ENCODE data around the gene DHCR7.

Gene DHCR7

DNA sequence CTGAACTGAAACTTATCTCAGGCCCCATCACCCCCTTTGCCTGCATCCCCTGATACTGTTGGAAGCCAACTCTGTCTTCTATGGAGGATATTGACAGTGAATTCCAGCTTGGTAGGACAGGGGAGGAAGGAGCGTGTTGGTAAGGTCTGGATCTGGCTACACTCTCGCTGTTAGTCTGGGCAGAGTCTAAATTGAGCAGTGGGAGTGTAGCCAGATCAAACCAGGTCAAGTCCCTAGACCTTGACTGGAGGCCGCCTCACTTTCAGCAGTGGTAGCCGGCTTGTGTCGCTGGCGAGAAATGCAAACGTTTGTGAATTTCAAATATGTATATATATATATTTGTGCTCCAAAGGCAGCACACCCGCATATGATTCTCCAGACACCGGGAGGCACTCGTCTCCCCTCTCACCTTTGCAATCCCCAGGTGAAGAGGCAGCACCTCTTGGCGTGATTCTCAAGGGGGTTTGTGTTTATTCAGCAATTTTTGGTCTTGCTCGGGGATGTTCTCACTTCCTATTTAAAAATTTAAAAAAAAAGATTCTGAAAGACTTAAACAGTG, 26.7 kb downstream of the DHCR7 start:
- H3K4me3 ChIP-seq (ENCODE audit: low read length), result no peak overlapping the region
- H3K27ac ChIP-seq (ENCODE audit: low read length), result no peak overlapping the region
- H3K9ac ChIP-seq (ENCODE audit: low read length), result no peak overlapping the region
- H3K4me1 ChIP-seq (ENCODE audit: control insufficient read depth, low read depth, low read length), result no peaks in the 10 kb centered on the region
- no peaks in the 10 kb centered on the region for H3K27me3 ChIP-seq (ENCODE audit: control insufficient read depth, insufficient read depth, low read length)
- H3K9me3 ChIP-seq (ENCODE audit: control insufficient read depth, low read depth, low read length), result no peaks in the 10 kb centered on the region
- H3K36me3 ChIP-seq (ENCODE audit: control insufficient read depth, low read depth, low read length), result no peaks in the 10 kb centered on the region

DNA sequence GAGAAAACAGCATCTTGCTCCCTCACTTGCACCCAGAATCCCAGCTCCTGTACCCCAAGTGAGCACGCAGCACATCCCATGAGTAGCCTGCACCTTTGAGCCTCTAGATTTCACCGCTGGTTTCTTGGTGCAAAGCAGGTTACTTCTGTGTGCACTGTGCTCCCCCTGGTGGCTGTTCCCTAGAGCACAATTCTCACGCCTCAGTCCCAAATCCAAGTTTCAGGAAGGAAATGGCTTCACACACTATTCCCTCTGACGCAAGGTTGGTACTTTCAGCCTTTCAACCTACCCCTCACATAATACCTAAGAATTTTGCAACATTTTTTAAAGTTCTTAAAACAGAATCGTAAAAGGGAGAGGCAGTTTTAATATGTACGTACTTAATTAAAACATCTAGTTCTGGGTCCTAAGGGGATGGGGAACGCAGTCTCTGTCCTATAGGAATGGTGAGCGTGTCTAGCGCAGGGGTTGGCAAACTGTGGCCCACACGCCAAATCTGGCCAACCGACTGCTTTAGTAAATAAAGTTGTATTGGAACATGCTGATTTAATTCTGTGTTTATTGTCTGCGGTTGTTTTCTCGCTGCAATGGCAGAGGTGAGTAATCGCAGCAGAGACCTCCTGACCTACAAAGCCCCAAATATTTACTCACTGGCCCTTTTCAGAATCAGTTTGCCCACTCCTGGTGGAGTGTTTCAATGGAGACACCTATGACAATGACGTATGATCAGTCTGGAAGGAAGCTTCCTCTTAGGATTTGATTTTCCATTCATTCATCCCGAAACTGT, 27.5 kb downstream of the DHCR7 start:
- Histone ChIP-seq H3K4me1 (ENCODE audit: control insufficient read depth, low read depth, low read length) (no peaks in the 10 kb centered on the region), H3K4me3 (ENCODE audit: low read length) (no peak overlapping the region), H3K27me3 (ENCODE audit: control insufficient read depth, insufficient read depth, low read length) (no peaks in the 10 kb centered on the region), H3K9me3 (ENCODE audit: control insufficient read depth, low read depth, low read length) (no peaks in the 10 kb centered on the region), H3K9ac (ENCODE audit: low read length) (no peak overlapping the region), H3K36me3 (ENCODE audit: control insufficient read depth, low read depth, low read length) (no peaks in the 10 kb centered on the region), H3K27ac (ENCODE audit: low read length) (no peak overlapping the region)

DNA sequence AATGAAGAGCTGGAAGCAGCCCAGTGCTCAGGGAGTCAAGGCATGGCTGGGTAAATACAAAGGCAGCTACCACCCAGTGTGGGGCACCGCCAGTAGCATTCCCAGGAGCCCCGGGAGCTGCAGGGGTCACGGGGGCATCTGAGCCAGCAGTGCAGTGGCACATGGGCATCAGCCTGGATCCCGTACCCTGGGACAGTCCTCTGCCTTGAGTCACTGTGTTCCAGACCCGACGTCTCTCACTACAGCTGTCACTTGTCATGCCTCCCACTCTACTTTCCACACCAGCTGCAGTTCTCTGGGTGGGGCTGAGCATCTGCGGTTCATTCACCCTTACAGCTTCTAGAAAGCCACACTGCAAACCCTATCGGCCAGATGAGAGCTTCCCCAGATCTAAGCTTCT, 29.6 kb downstream of the DHCR7 start:
- H3K27ac ChIP-seq (ENCODE audit: low read length), result no peak overlapping the region
- no peaks in the 10 kb centered on the region for H3K9me3 ChIP-seq (ENCODE audit: control insufficient read depth, low read depth, low read length)
- no peak overlapping the region for H3K4me3 ChIP-seq (ENCODE audit: low read length)
- no peaks in the 10 kb centered on the region for H3K36me3 ChIP-seq (ENCODE audit: control insufficient read depth, low read depth, low read length)
- no peak overlapping the region for H3K9ac ChIP-seq (ENCODE audit: low read length)
- H3K27me3 ChIP-seq (ENCODE audit: control insufficient read depth, insufficient read depth, low read length), result no peaks in the 10 kb centered on the region
- H3K4me1 ChIP-seq (ENCODE audit: control insufficient read depth, low read depth, low read length), result no peaks in the 10 kb centered on the region

DNA sequence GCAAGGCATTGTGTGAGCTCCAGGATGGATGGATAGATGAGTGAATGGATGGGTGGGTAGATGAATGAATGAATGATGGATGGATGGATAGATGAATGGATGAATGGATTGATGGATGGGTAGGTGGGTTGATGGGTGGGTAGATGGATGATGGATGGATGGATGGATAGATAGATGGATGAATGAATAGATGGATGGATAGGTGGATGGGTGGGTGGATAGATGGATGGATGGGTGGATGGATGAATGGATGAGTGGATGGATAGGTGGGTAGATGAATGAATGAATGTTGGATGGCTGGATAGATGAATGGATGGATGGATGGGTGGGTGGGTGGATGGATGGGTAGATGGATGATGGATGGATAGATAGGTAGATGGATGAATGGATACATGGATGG, 33.5 kb downstream of the DHCR7 start:
- Histone ChIP-seq H3K4me3 (ENCODE audit: low read length) (no peak overlapping the region), H3K9me3 (ENCODE audit: control insufficient read depth, low read depth, low read length) (no peaks in the 10 kb centered on the region), H3K9ac (ENCODE audit: low read length) (no peak overlapping the region), H3K27me3 (ENCODE audit: control insufficient read depth, insufficient read depth, low read length) (no peaks in the 10 kb centered on the region), H3K36me3 (ENCODE audit: control insufficient read depth, low read depth, low read length) (no peaks in the 10 kb centered on the region), H3K27ac (ENCODE audit: low read length) (no peak overlapping the region), H3K4me1 (ENCODE audit: control insufficient read depth, low read depth, low read length) (no peaks in the 10 kb centered on the region)

DNA sequence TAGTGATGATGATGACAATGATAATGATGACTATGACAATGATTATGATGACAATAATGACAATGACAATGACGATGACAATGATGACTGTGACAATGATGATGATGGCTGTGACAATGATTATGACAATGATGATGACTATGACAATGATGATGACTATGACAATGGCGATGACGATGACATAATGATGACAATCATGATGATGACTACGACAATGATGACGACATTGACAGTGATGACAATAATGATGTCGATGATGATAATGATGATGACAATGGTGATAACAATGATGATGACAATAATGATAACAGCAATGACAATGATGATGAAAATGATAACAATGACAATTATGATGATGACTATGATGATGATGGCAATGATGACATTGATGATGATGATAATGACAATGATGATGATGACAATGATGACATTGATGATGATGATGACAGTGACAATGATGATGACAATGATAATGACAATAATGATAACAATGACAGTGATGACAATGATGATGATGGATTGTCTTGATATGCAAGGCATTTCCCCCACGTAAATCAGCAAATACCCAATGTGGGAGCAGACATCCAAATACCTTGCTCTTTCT, 37.7 kb downstream of the DHCR7 start:
- Histone ChIP-seq H3K27me3 (ENCODE audit: control insufficient read depth, insufficient read depth, low read length) (no peaks in the 10 kb centered on the region), H3K9ac (ENCODE audit: low read length) (no peak overlapping the region), H3K4me1 (ENCODE audit: control insufficient read depth, low read depth, low read length) (no peaks in the 10 kb centered on the region), H3K36me3 (ENCODE audit: control insufficient read depth, low read depth, low read length) (no peaks in the 10 kb centered on the region), H3K4me3 (ENCODE audit: low read length) (no peak overlapping the region), H3K9me3 (ENCODE audit: control insufficient read depth, low read depth, low read length) (no peaks in the 10 kb centered on the region), H3K27ac (ENCODE audit: low read length) (no peak overlapping the region)

DNA sequence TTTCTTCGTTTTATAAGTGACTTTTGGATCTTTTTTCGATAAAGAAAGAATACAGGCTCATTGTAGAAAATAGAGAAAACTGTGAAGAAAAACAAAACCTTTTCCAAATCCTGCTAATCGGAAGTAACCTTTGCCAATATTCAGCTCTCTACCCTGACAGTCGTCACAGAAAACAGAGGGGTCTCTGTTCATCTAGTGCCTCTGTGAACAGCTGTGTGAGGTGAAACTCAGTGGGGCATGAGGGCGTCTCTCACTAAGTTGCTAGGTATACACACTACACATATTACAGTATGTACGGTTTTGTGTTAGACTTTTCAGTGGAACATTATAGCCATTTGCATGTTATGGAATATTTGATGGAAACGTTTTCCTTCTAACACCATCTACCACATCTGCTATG, 39.4 kb downstream of the DHCR7 start:
- Histone ChIP-seq H3K4me1 (ENCODE audit: control insufficient read depth, low read depth, low read length) (no peaks in the 10 kb centered on the region), H3K4me3 (ENCODE audit: low read length) (no peak overlapping the region)

DNA sequence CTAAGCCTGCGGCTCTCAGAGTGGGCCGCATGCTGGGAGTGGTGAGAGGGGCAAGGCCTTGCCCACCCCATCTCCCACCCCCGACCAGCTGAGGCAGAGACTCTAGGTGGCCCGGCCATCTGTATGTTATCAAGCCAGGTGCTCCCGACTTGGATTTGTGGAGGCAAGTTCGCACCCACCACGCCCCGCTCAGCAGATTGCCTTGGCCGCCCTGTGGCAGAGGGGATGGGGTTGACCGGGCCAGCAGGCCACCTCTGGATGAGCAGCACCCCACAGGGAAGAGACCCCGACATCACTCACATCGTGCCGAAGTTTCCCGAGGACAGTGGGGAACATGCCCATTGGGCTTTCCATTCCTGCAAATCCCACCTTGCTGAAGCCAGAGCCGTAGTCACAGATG, 40.8 kb downstream of the DHCR7 start:
- Histone ChIP-seq H3K4me1 (ENCODE audit: control insufficient read depth, low read depth, low read length) (no peaks in the 10 kb centered on the region), H3K9me3 (ENCODE audit: control insufficient read depth, low read depth, low read length) (no peaks in the 10 kb centered on the region), H3K9ac (ENCODE audit: low read length) (no peak overlapping the region), H3K36me3 (ENCODE audit: control insufficient read depth, low read depth, low read length) (no peaks in the 10 kb centered on the region), H3K27ac (ENCODE audit: low read length) (no peak overlapping the region), H3K27me3 (ENCODE audit: control insufficient read depth, insufficient read depth, low read length) (no peaks in the 10 kb centered on the region), H3K4me3 (ENCODE audit: low read length) (no peak overlapping the region)

More for the DNA sequence above, 39.4 kb downstream of the DHCR7 start:
- Histone ChIP-seq H3K36me3 (ENCODE audit: control insufficient read depth, low read depth, low read length) (no peaks in the 10 kb centered on the region), H3K9ac (ENCODE audit: low read length) (no peak overlapping the region), H3K27ac (ENCODE audit: low read length) (no peak overlapping the region), H3K27me3 (ENCODE audit: control insufficient read depth, insufficient read depth, low read length) (no peaks in the 10 kb centered on the region), H3K9me3 (ENCODE audit: control insufficient read depth, low read depth, low read length) (no peaks in the 10 kb centered on the region)

DNA sequence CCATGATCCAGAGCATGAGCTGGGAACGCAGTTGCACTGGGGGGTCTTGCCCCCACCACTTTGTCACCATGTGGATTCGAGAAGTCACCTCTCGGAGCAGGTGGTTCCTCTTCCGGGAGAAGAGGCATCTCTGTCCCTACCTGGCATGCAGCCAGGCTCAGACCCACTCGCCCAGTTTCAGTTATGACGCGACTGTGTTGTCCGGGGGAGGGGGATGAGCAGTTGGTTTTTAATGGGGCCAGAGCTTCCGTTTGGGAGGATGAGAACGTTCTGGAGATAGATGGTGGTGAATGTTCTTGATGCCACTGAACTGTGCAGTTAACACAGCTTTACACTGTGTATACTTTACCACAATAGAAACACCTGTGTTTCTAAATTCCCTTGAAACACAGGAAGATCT, 41.5 kb downstream of the DHCR7 start:
- H3K4me1 ChIP-seq (ENCODE audit: control insufficient read depth, low read depth, low read length), result no peaks in the 10 kb centered on the region
- H3K27me3 ChIP-seq (ENCODE audit: control insufficient read depth, insufficient read depth, low read length), result no peaks in the 10 kb centered on the region
- no peak overlapping the region for H3K4me3 ChIP-seq (ENCODE audit: low read length)
- H3K36me3 ChIP-seq (ENCODE audit: control insufficient read depth, low read depth, low read length), result no peaks in the 10 kb centered on the region
- no peaks in the 10 kb centered on the region for H3K9me3 ChIP-seq (ENCODE audit: control insufficient read depth, low read depth, low read length)
- no peak overlapping the region for H3K27ac ChIP-seq (ENCODE audit: low read length)
- H3K9ac ChIP-seq (ENCODE audit: low read length), result no peak overlapping the region

DNA sequence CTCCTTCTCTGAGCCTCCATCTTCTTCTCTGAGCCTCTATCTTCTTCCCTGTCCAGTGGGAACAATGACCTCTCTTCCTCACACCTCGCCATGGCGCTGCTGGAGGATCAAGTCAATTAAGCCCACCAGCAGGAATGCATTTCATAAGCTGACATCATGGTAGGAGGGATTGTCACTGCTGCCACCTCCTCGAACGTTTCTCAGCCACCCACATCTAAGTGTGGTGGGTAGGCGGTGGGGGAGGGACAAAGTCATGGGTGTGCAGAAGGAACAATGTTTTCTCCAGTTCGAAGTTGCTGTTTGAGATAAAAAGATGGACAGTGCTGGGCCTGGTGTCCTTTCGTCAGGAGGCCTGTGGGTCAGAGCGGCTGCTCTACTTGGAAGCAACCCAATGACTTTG, 44.0 kb downstream of the DHCR7 start:
- no peak overlapping the region for H3K27ac ChIP-seq (ENCODE audit: low read length)
- no peak overlapping the region for H3K9ac ChIP-seq (ENCODE audit: low read length)
- H3K27me3 ChIP-seq (ENCODE audit: control insufficient read depth, insufficient read depth, low read length), result no peaks in the 10 kb centered on the region
- H3K4me1 ChIP-seq (ENCODE audit: control insufficient read depth, low read depth, low read length), result no peaks in the 10 kb centered on the region
- H3K36me3 ChIP-seq (ENCODE audit: control insufficient read depth, low read depth, low read length), result no peaks in the 10 kb centered on the region
- no peaks in the 10 kb centered on the region for H3K9me3 ChIP-seq (ENCODE audit: control insufficient read depth, low read depth, low read length)
- H3K4me3 ChIP-seq (ENCODE audit: low read length), result no peak overlapping the region

DNA sequence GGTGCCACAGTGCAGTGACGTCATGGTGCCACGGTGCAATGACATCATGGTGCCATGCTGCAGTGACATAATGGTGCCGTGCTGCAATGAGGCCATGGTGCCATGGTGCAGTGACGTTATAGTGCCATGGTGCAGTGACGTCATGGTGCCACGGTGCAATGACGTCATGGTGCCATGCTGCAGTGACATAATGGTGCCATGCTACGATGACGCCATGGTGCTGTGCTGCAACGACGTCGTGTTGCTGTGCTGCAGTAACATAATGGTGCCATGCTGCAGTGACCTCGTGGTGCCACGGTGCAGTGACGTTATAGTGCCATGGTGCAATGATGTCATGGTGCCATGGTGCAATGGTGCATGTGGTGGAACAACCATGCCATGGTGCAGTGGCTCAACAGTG, 45.3 kb downstream of the DHCR7 start:
- Histone ChIP-seq H3K27me3 (ENCODE audit: control insufficient read depth, insufficient read depth, low read length) (no peaks in the 10 kb centered on the region), H3K4me1 (ENCODE audit: control insufficient read depth, low read depth, low read length) (no peaks in the 10 kb centered on the region)

DNA sequence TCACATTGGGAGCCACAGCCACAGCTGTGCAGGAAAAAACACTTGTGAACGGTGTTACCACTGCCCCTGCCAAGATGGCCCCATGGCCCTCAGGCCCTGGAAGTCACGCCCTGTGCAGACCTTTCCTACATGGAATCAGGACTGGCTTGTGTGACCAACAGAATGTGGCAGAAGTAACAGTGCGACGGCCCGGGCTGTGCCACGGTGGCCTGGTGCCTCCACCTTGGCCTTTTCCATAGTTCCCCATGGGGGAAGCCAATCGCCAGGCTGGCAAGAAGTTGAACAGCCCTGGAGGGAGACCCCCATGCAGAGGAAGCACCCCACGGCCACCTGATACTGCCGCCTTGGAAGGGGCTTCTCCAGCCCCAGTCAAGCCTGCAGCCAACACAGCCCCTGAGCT, 48.0 kb downstream of the DHCR7 start:
- H3K27me3 ChIP-seq (ENCODE audit: control insufficient read depth, insufficient read depth, low read length), result no peaks in the 10 kb centered on the region
- no peaks in the 10 kb centered on the region for H3K4me1 ChIP-seq (ENCODE audit: control insufficient read depth, low read depth, low read length)
- no peaks in the 10 kb centered on the region for H3K36me3 ChIP-seq (ENCODE audit: control insufficient read depth, low read depth, low read length)
- H3K9me3 ChIP-seq (ENCODE audit: control insufficient read depth, low read depth, low read length), result no peaks in the 10 kb centered on the region
- H3K4me3 ChIP-seq (ENCODE audit: low read length), result no peak overlapping the region
- H3K9ac ChIP-seq (ENCODE audit: low read length), result no peak overlapping the region
- H3K27ac ChIP-seq (ENCODE audit: low read length), result no peak overlapping the region

More for the DNA sequence above, 45.3 kb downstream of the DHCR7 start:
- H3K4me3 ChIP-seq (ENCODE audit: low read length), result no peak overlapping the region
- no peak overlapping the region for H3K9ac ChIP-seq (ENCODE audit: low read length)
- no peak overlapping the region for H3K27ac ChIP-seq (ENCODE audit: low read length)
- no peaks in the 10 kb centered on the region for H3K36me3 ChIP-seq (ENCODE audit: control insufficient read depth, low read depth, low read length)
- no peaks in the 10 kb centered on the region for H3K9me3 ChIP-seq (ENCODE audit: control insufficient read depth, low read depth, low read length)

DNA sequence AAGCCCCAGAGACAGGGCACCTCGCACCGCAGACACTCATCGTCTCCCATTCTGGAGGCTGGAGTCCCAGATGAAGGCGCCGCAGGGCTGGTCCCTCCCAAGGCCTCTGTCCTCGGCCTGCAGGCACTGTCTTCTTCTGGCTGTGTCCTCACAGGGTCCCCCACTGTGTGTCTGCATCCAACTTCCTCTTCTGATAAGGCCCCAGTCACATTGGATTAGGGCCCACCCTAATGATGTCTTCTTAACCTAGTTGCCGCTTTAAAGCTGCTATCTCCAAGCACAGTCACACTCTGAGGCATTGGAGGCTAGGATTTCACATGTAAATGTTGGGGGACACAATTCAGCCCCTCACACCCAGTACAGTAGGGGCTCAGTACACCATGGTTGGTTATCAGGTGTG, 48.9 kb downstream of the DHCR7 start:
- H3K9me3 ChIP-seq (ENCODE audit: control insufficient read depth, low read depth, low read length), result no peaks in the 10 kb centered on the region
- no peak overlapping the region for H3K27ac ChIP-seq (ENCODE audit: low read length)
- H3K4me3 ChIP-seq (ENCODE audit: low read length), result no peak overlapping the region
- no peak overlapping the region for H3K9ac ChIP-seq (ENCODE audit: low read length)
- no peaks in the 10 kb centered on the region for H3K27me3 ChIP-seq (ENCODE audit: control insufficient read depth, insufficient read depth, low read length)
- no peaks in the 10 kb centered on the region for H3K36me3 ChIP-seq (ENCODE audit: control insufficient read depth, low read depth, low read length)
- no peaks in the 10 kb centered on the region for H3K4me1 ChIP-seq (ENCODE audit: control insufficient read depth, low read depth, low read length)
